ENCODE results near the gene ACE2.

Gene ACE2

DNA sequence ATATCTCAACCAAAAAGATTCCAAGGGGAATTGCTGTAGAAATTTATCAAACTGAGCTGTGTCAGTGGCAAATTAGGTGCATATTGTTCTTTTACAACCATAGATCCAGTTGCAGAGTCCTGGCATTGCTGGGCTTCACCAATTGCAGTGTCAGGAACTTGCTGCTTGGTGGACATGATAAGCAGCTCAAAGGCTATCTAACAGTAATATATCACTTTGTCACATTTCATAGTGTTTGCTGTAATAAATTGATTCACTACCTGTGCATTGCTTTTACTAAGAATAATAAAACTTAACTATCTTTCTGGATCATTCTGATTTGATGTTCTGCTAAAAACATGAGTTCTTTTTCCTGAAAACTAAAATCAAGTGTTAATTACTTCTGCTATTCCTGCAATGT is 30.9 kb upstream of the ACE2 start:
- H3K4me3 ChIP-seq, result no peak overlapping the region
- no peak for DNase-seq (ENCODE audit: low spot score)
- TF ChIP-seq, protein P1, sequence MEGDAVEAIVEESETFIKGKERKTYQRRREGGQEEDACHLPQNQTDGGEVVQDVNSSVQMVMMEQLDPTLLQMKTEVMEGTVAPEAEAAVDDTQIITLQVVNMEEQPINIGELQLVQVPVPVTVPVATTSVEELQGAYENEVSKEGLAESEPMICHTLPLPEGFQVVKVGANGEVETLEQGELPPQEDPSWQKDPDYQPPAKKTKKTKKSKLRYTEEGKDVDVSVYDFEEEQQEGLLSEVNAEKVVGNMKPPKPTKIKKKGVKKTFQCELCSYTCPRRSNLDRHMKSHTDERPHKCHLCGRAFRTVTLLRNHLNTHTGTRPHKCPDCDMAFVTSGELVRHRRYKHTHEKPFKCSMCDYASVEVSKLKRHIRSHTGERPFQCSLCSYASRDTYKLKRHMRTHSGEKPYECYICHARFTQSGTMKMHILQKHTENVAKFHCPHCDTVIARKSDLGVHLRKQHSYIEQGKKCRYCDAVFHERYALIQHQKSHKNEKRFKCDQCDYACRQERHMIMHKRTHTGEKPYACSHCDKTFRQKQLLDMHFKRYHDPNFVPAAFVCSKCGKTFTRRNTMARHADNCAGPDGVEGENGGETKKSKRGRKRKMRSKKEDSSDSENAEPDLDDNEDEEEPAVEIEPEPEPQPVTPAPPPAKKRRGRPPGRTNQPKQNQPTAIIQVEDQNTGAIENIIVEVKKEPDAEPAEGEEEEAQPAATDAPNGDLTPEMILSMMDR (IDR thresholded peaks at IDR 0.05), result no peak
- H3K27ac ChIP-seq, result no peak overlapping the region

- TF ChIP-seq, protein P1 (IDR thresholded peaks at IDR 0.05), result no peak
- DNase-seq (ENCODE audit: low spot score), result no peak
- H3K4me3 ChIP-seq, result no peak overlapping the region
- no peak overlapping the region for H3K27ac ChIP-seq
Measured at GRCh38 chrX:15623054-15623453, 22.3 kb upstream of the ACE2 start.

DNA sequence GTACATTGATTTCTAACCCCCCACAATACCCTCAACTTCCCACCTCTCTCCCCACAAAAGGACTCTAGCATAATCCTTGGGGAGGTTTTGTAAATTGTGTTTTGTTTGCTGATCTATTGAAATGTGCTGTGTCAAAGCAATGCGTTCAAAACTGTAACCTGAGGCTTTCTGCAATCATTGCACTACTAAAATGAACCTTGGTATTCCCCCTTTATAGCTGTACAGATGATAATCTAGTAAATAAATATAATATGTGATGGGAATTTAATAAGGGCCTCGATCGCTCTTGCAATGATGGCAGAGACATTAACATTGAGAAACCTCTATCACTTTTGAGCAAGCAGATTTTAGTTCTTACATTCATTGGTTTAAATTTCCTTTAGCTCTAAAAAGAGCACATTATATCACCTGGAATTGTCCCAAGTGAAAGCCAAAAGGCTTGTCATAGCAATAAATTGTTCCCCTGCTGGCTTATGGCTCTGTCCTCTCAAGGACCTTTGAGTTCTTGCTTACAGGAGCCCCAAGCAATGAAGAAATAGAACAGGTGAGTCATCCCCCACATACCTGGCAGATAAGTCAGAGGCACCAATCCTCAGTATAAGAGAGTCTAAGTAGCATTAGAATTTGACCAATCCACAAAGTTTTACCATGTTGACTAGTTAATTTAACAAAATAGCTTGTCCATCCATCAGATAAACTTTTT is 18.4 kb upstream of the ACE2 start:
- TF ChIP-seq, protein P1 (IDR thresholded peaks at IDR 0.05), result no peak
- no peak overlapping the region for H3K27ac ChIP-seq
- no peak for DNase-seq (ENCODE audit: low spot score)
- no peak overlapping the region for H3K4me3 ChIP-seq

GRCh38 chrX:15617111-15617510 is 16.4 kb upstream of the ACE2 start:
- TF ChIP-seq, protein P1 (IDR thresholded peaks at IDR 0.05), result no peak
- no peak for DNase-seq (ENCODE audit: low spot score)
- no peak overlapping the region for H3K27ac ChIP-seq
- H3K4me3 ChIP-seq, result no peak overlapping the region

DNA sequence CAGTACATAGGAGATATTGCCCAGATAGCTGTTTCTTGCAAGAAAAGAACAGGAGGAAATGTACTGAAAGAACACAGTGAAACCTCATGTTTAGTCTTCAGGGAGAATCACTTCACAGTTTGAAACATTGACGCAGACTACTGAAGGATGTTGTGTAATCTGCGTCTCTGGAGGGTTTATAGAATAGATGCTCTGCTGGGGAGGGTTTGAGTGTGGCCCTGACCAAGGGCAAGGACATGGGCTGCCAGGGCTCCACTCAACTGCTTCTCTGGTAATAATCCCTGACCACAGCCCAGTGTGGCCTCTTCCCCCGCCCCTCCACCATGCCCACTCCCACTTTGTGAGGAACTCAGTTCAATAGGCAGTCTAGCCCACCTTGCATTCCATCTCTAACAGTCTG is 15.8 kb upstream of the ACE2 start:
- no peak for DNase-seq (ENCODE audit: low spot score)
- Histone ChIP-seq H3K4me3 (no peak overlapping the region), H3K27ac (no peak overlapping the region)
- TF ChIP-seq, protein P1 (IDR thresholded peaks at IDR 0.05), result no peak

DNA sequence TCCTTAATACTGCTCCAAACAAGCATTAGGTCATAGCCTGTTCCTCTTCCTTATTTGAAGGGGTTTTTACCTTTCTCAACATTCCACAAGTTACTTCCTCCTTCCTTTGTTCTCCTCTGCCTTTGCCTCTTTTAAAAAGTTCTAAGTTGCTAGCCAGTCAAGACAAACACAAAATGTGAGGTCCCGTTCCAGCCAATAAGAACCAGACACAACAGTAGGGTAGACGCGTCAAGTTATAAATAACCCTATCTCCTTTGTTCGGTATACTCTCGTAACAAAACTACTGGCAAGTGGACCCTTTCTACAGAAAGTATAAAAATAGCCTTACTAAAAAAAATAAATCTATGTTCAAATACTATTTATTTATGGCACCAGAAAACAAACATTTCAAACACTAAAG is 6.3 kb upstream of the ACE2 start:
- no peak overlapping the region for H3K4me3 ChIP-seq
- TF ChIP-seq, protein P1 (IDR thresholded peaks at IDR 0.05), result no peak
- no peak for DNase-seq (ENCODE audit: low spot score)
- H3K27ac ChIP-seq, result no peak overlapping the region

DNA sequence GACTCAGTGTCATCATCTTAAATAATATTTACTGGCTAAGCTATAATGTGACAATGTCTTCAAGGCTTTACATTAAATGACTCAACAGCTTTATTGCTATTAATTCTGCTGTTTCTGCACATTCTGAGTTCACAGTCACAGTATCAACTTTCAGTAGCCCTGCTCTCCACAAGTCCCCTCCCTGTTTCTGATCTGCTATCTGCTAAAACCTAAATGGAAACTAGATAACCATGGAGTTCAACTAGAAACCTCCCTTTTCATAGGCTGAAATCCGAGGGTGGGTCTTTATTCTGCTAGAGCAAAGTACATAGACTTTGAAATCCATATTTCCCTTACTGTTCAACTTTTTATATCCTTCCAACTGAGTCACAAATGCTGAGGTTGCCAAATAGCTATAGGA is 5.4 kb upstream of the ACE2 start:
- Histone ChIP-seq H3K4me3 (no peak overlapping the region), H3K27ac (no peak overlapping the region)
- DNase-seq (ENCODE audit: low spot score), result no peak
- TF ChIP-seq, protein P1 (IDR thresholded peaks at IDR 0.05), result no peak
